SK-N-SH treated with all-trans-retinoic acid at 6 μM for 48 hours (cell line): Measurements from ENCODE around the gene OR5AN1.
"Not testable (repeated sequence)": the region's sequence is repeated elsewhere in the genome, so short reads cannot be mapped to it uniquely, and the experiment has no call there.

Source experiments
- ATAC-seq: fragments of 200-7000 bp; cut with Tn5 transposase; 3 replicates; pipeline ENCODE4 v1.9.1; 2020; ENCODE audit warnings: mild to moderate bottlenecking, moderate library complexity
- ARNTL ChIP-seq: fragments of 450-650 bp; formaldehyde crosslinking; IDR thresholded peaks from 2 replicates; pipeline ENCODE4 v1.5.0; 2020; ENCODE audit warnings: low read depth, mild to moderate bottlenecking, moderate library complexity, borderline replicate concordance
- BACH2 ChIP-seq: fragments of 250-450 bp; sonication (Bioruptor Pico); IDR thresholded peaks from 2 replicates; pipeline ENCODE4 v1.9.0; 2021; ENCODE audit warnings: mild to moderate bottlenecking, borderline replicate concordance
- CSDC2 ChIP-seq: fragments of 250-450 bp; sonication (Bioruptor Pico); IDR thresholded peaks from 2 replicates; pipeline ENCODE4 v1.5.0; 2020; ENCODE audit warnings: mild to moderate bottlenecking, moderate library complexity
- ESRRG ChIP-seq: fragments of 250-450 bp; sonication (Bioruptor Pico); IDR thresholded peaks from 2 replicates; pipeline ENCODE4 v1.6.1; 2021; ENCODE audit warnings: mild to moderate bottlenecking
- GLIS3 ChIP-seq: fragments of 250-450 bp; sonication (Bioruptor Pico); IDR thresholded peaks from 2 replicates; pipeline ENCODE4 v1.5.0; 2020; ENCODE audit warnings: mild to moderate bottlenecking, moderate library complexity
- ISL1 ChIP-seq: fragments of 250-450 bp; sonication (Bioruptor Pico); IDR thresholded peaks from 2 replicates; pipeline ENCODE4 v2.1.2; 2022; ENCODE audit warnings: mild to moderate bottlenecking, moderate library complexity
- OSR1 ChIP-seq: fragments of 250-450 bp; sonication (Bioruptor Pico); IDR thresholded peaks from 2 replicates; pipeline ENCODE4 v1.8.0; 2022; ENCODE audit warnings: moderate library complexity, mild to moderate bottlenecking, inconsistent platforms
- PPARA ChIP-seq: fragments of 250-450 bp; sonication (Bioruptor Pico); IDR thresholded peaks from 2 replicates; pipeline ENCODE4 v1.5.0; 2020; ENCODE audit warnings: mild to moderate bottlenecking, borderline replicate concordance
- RARB ChIP-seq: fragments of 250-450 bp; sonication (Bioruptor Pico); IDR thresholded peaks from 2 replicates; pipeline ENCODE4 v1.8.0; 2021; ENCODE audit warnings: mild to moderate bottlenecking, moderate library complexity
- SNAI2 ChIP-seq: fragments of 250-450 bp; sonication (Bioruptor Pico); IDR thresholded peaks from 2 replicates; pipeline ENCODE4 v1.5.0; 2020; ENCODE audit warnings: mild to moderate bottlenecking, moderate library complexity
- TCF4 ChIP-seq: fragments of 250-450 bp; sonication (Bioruptor Pico); IDR thresholded peaks from 2 replicates; pipeline ENCODE4 v1.8.0; 2021; ENCODE audit warnings: mild to moderate bottlenecking, moderate library complexity, borderline replicate concordance
- ZC3H10 ChIP-seq: fragments of 250-450 bp; sonication (Bioruptor Pico); IDR thresholded peaks from 2 replicates; pipeline ENCODE4 v1.5.1; 2021; ENCODE audit warnings: mild to moderate bottlenecking, moderate library complexity
- ZFP30 ChIP-seq: fragments of 450-650 bp; formaldehyde crosslinking; IDR thresholded peaks from 2 replicates; pipeline ENCODE4 v1.5.0; 2022; ENCODE audit warnings: mild to moderate bottlenecking, moderate library complexity
- ZNF565 ChIP-seq: fragments of 450-650 bp; formaldehyde crosslinking; conservative IDR thresholded peaks from 2 replicates; pipeline ENCODE4 v1.5.0; 2020; ENCODE audit warnings: low read depth, mild to moderate bottlenecking, moderate library complexity
- ZNF70 ChIP-seq: fragments of 450-650 bp; formaldehyde crosslinking; IDR thresholded peaks from 2 replicates; pipeline ENCODE4 v1.5.0; 2020; ENCODE audit warnings: mild to moderate bottlenecking, moderate library complexity
- TF ChIP-seq, protein P1 (sequence below): fragments of 250-450 bp; sonication (Bioruptor Pico); IDR thresholded peaks from 2 replicates; pipeline ENCODE4 v1.5.1; 2020; ENCODE audit warnings: low read depth, mild to moderate bottlenecking, moderate library complexity
- TF ChIP-seq, protein P2 (sequence below): fragments of 250-450 bp; sonication (Bioruptor Pico); IDR thresholded peaks from 2 replicates; pipeline ENCODE4 v1.8.0; 2021; ENCODE audit warnings: low read depth, mild to moderate bottlenecking, moderate library complexity, borderline replicate concordance
- TF ChIP-seq, protein P3 (sequence below): fragments of 250-450 bp; sonication (Bioruptor Pico); IDR thresholded peaks from 2 replicates; pipeline ENCODE4 v1.5.0; 2020; ENCODE audit warnings: mild to moderate bottlenecking, moderate library complexity
- TF ChIP-seq, protein P4 (sequence below): fragments of 250-450 bp; sonication (Bioruptor Pico); IDR thresholded peaks from 2 replicates; pipeline ENCODE4 v1.8.0; 2020; ENCODE audit warnings: mild to moderate bottlenecking, moderate library complexity, borderline replicate concordance

The OR5AN1 gene

DNA sequence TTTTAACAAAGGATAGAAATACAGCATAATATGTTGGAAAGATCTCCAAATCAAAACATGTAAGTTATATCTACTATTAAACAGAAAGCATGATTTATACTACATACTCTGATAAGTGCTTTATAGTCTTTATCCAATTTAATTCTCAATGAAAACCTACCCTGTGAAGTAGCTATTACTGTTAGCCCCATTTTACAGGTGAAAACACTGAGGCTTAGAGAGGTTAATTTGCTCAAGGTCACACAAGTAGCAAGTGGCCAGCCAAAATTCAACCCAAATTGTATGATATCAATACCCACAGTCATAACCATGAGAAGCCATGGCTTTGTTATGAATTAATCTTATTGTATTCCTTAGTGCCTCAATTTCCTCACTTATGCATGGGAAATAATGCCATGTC lies 675 bp upstream of the OR5AN1 start:
- ATAC-seq: no peak
- TF ChIP-seq SNAI2: no peak
- no peak for TF ChIP-seq BACH2
- TF ChIP-seq ZFP30 (CRISPR knock-in tag): no peak

DNA sequence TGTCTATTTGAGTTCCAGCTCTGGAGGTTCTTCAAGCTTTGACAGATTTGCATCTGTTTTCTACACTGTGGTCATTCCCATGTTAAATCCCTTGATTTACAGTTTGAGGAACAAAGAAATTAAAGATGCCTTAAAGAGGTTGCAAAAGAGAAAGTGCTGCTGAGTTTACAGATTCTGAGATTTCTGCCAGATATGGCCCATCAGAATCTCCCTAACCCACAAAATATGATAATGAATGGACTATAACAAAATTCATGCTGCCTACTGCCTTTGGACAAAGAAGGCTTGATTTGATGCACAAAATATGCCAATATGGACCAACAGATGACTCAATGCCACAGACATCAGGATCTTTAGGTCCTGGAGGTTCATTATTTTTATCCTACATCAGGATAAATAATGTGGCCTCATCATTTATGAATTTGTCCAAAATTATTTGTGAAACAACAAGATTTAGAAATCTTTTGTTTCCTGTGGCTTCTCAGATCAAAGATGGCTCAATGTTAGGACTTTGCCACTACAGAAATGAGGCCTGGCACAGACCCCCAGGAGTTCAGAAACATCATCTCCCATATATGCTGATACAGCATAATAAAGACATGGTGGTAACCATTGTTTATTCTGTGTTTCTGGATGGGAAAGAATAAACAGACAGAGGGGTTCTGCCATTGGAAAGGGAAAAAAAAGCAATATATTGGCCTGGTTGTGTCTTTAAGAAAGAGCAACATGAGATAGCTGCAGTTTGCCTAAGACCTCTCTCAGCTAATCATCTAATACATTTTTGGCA lies 6.7 kb downstream of the OR5AN1 start:
- TF ChIP-seq, protein P1, sequence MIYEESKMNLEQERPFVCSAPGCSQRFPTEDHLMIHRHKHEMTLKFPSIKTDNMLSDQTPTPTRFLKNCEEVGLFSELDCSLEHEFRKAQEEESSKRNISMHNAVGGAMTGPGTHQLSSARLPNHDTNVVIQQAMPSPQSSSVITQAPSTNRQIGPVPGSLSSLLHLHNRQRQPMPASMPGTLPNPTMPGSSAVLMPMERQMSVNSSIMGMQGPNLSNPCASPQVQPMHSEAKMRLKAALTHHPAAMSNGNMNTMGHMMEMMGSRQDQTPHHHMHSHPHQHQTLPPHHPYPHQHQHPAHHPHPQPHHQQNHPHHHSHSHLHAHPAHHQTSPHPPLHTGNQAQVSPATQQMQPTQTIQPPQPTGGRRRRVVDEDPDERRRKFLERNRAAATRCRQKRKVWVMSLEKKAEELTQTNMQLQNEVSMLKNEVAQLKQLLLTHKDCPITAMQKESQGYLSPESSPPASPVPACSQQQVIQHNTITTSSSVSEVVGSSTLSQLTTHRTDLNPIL: no peak
- no peak for TF ChIP-seq PPARA (CRISPR knock-in tag)
- TF ChIP-seq ESRRG (CRISPR knock-in tag): no peak
- no peak for TF ChIP-seq BACH2
- TF ChIP-seq, protein P2, sequence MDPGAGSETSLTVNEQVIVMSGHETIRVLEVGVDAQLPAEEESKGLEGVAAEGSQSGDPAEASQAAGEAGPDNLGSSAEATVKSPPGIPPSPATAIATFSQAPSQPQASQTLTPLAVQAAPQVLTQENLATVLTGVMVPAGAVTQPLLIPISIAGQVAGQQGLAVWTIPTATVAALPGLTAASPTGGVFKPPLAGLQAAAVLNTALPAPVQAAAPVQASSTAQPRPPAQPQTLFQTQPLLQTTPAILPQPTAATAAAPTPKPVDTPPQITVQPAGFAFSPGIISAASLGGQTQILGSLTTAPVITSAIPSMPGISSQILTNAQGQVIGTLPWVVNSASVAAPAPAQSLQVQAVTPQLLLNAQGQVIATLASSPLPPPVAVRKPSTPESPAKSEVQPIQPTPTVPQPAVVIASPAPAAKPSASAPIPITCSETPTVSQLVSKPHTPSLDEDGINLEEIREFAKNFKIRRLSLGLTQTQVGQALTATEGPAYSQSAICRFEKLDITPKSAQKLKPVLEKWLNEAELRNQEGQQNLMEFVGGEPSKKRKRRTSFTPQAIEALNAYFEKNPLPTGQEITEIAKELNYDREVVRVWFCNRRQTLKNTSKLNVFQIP: no peak
- TF ChIP-seq ZNF70 (CRISPR knock-in tag): no peak
- TF ChIP-seq GLIS3 (CRISPR knock-in tag): no peak
- TF ChIP-seq ISL1 (CRISPR knock-in tag): no peak
- TF ChIP-seq ZC3H10 (CRISPR knock-in tag): no peak
- no peak for TF ChIP-seq OSR1 (CRISPR knock-in tag)
- TF ChIP-seq, protein P3, sequence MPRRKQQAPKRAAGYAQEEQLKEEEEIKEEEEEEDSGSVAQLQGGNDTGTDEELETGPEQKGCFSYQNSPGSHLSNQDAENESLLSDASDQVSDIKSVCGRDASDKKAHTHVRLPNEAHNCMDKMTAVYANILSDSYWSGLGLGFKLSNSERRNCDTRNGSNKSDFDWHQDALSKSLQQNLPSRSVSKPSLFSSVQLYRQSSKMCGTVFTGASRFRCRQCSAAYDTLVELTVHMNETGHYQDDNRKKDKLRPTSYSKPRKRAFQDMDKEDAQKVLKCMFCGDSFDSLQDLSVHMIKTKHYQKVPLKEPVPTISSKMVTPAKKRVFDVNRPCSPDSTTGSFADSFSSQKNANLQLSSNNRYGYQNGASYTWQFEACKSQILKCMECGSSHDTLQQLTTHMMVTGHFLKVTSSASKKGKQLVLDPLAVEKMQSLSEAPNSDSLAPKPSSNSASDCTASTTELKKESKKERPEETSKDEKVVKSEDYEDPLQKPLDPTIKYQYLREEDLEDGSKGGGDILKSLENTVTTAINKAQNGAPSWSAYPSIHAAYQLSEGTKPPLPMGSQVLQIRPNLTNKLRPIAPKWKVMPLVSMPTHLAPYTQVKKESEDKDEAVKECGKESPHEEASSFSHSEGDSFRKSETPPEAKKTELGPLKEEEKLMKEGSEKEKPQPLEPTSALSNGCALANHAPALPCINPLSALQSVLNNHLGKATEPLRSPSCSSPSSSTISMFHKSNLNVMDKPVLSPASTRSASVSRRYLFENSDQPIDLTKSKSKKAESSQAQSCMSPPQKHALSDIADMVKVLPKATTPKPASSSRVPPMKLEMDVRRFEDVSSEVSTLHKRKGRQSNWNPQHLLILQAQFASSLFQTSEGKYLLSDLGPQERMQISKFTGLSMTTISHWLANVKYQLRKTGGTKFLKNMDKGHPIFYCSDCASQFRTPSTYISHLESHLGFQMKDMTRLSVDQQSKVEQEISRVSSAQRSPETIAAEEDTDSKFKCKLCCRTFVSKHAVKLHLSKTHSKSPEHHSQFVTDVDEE: no peak
- TF ChIP-seq, all 23 proteins: peak for 0
- ATAC-seq: no peak

DNA sequence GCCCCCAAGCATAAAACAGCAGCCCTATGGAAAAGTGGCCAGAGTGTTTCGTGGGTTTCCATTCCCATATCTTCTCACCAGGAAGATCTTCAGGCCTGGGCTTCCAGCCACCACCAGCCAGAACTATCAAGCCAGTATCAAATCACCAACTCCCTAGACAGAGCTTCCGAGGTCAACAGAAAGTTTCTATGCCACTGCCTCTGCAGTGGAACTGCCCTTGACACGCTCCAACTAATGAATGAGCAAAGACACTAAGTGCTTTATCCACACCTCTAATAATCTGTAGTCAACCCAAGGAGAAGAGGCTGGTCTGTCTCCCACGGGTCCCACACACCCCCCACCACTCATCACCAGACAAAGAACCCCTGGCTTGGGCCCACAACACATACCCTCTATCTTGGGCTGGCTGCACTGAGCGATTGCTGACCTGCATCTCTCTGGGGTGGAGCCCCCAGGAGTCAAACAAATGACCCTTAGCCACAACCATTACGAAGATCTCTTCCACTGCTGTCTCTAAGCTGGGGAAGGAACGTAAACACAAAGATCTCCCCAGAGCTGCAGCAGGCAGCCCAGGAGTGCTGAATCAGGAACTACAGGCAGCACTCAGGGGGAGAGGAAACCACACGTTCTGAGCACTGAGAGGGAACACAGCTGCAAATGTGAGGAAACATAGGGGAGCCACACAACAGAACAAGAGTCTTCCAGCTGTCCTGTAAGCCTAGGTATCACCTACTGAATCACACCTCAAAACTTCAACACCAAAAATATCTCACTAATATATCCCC lies 9.7 kb downstream of the OR5AN1 start:
- no peak for ATAC-seq
- TF ChIP-seq GLIS3 (CRISPR knock-in tag): no peak
- TF ChIP-seq, protein P3: no peak
- no peak for TF ChIP-seq ZNF565 (CRISPR knock-in tag)
- TF ChIP-seq ZNF70 (CRISPR knock-in tag): no peak
- TF ChIP-seq ZC3H10 (CRISPR knock-in tag): no peak
- TF ChIP-seq OSR1 (CRISPR knock-in tag): no peak
- no peak for TF ChIP-seq CSDC2 (CRISPR knock-in tag)
- TF ChIP-seq, protein P1: no peak
- TF ChIP-seq ARNTL (CRISPR knock-in tag): no peak
- TF ChIP-seq TCF4 (CRISPR knock-in tag): no peak
- TF ChIP-seq, protein P4, sequence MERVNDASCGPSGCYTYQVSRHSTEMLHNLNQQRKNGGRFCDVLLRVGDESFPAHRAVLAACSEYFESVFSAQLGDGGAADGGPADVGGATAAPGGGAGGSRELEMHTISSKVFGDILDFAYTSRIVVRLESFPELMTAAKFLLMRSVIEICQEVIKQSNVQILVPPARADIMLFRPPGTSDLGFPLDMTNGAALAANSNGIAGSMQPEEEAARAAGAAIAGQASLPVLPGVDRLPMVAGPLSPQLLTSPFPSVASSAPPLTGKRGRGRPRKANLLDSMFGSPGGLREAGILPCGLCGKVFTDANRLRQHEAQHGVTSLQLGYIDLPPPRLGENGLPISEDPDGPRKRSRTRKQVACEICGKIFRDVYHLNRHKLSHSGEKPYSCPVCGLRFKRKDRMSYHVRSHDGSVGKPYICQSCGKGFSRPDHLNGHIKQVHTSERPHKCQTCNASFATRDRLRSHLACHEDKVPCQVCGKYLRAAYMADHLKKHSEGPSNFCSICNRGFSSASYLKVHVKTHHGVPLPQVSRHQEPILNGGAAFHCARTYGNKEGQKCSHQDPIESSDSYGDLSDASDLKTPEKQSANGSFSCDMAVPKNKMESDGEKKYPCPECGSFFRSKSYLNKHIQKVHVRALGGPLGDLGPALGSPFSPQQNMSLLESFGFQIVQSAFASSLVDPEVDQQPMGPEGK (CRISPR knock-in tag): no peak
- TF ChIP-seq SNAI2: no peak
- TF ChIP-seq RARB (CRISPR knock-in tag): no peak

DNA sequence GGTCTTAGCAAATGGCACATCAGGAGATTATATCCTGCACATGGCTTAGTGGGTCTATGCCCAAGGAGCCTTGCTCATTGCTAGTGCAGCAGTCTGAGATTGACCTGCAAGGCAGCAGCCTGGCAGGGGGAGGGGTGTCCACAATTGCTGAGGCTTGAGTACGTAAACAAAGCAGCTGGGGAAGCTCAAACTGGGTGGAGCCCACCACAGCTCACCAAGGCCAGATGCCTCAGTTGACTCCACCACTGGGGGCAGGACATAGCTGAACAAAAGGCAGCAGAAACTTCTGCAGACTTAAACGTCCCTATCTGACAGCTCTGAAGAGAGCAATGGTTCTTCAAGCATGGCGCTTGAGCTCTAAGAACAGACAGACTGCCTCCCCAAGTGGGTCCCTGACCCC lies 13.6 kb downstream of the OR5AN1 start:
- ATAC-seq: not testable (repeated sequence)
